IMR-90 (cell line): ENCODE data around the gene DDHD1.

Experiments used
- CTCF ChIP-seq: conservative IDR thresholded peaks from 2 replicates; pipeline ENCODE4 v1.5.1; 2012; ENCODE audit warnings: mild to moderate bottlenecking, low read depth, low read length, improper control_type of control experiment
- POLR2A ChIP-seq: IDR thresholded peaks from 2 replicates; pipeline ENCODE4 v1.6.1; 2012; ENCODE audit warnings: mild to moderate bottlenecking, low read depth, low read length

- TF ChIP-seq CTCF (no peak), POLR2A (no peak)
Measured at GRCh38 chr14:53174918-53175317, 21.8 kb upstream of the DDHD1 start.
